GM23338 (cell line): ENCODE measurements around the gene ELMOD2. TPM values are rescaled to one million over a fixed set of nuclear protein-coding genes. Genes with fewer than 3 reads are reported as not detected.

Source experiments
- ATAC-seq: fragments of 200-7000 bp; cut with Tn5 transposase; 3 replicates; pipeline ENCODE4 v1.9.1; 2020
- DNase-seq: peaks from one replicate; pipeline ENCODE4 v3.0.0-alpha.2; 2015; ENCODE audit warnings: low spot score
- H2AFZ ChIP-seq: fragments of 200-600 bp; sonication (generic); 2 replicates; pipeline ENCODE4 v1.8.0; 2016; ENCODE audit warnings: antibody characterized with exemption, mild to moderate bottlenecking, moderate library complexity
- H3F3A ChIP-seq: fragments of 200-600 bp; sonication (generic); replicated peaks from 2 replicates; pipeline ENCODE4 v1.8.0; 2017; ENCODE audit warnings: antibody characterized with exemption, mixed run types, low read depth
- H3K27ac ChIP-seq: fragments of 200-600 bp; sonication (generic); 2 replicates; pipeline ENCODE4 v1.6.1; 2016; ENCODE audit warnings: low read depth
- H3K27me3 ChIP-seq: fragments of 200-600 bp; sonication (generic); 2 replicates; pipeline ENCODE4 v1.8.0; 2016; ENCODE audit warnings: mild to moderate bottlenecking, mixed run types, moderate library complexity; ENCODE audit not compliant: insufficient read depth
- H3K36me3 ChIP-seq: fragments of 200-600 bp; sonication (generic); 2 replicates; pipeline ENCODE4 v1.8.0; 2016; ENCODE audit warnings: mild to moderate bottlenecking; ENCODE audit not compliant: insufficient read depth
- H3K4me1 ChIP-seq: fragments of 200-600 bp; sonication (generic); 2 replicates; pipeline ENCODE4 v1.8.0; 2016; ENCODE audit warnings: mild to moderate bottlenecking, moderate library complexity; ENCODE audit not compliant: insufficient read depth
- H3K4me2 ChIP-seq: fragments of 200-600 bp; sonication (generic); 2 replicates; pipeline ENCODE4 v1.7.1; 2017; ENCODE audit warnings: mixed run types
- H3K4me3 ChIP-seq: fragments of 200-600 bp; sonication (generic); 2 replicates; pipeline ENCODE4 v1.6.1; 2016; ENCODE audit warnings: mixed run types
- H3K79me2 ChIP-seq: fragments of 200-600 bp; sonication (generic); replicated peaks from 2 replicates; pipeline ENCODE4 v1.8.0; 2017; ENCODE audit warnings: mild to moderate bottlenecking; ENCODE audit not compliant: insufficient read depth
- H3K9me2 ChIP-seq: fragments of 200-600 bp; sonication (generic); 2 replicates; pipeline ENCODE4 v1.8.0; 2017; ENCODE audit not compliant: insufficient read depth
- H4K20me1 ChIP-seq: fragments of 200-600 bp; sonication (generic); replicated peaks from 2 replicates; pipeline ENCODE4 v1.8.0; 2017; ENCODE audit warnings: mild to moderate bottlenecking; ENCODE audit not compliant: insufficient read depth
- H3K27ac Mint-ChIP-seq: 2 replicates; pipeline ENCODE4 v1.8.0; 2020; ENCODE audit warnings: inconsistent platforms, mild to moderate bottlenecking, moderate library complexity, mixed read lengths
- H3K27me3 Mint-ChIP-seq: 3 replicates; pipeline ENCODE4 v1.8.0; 2022; ENCODE audit warnings: low read depth, mild to moderate bottlenecking, moderate library complexity, mixed read lengths, inconsistent platforms; ENCODE audit not compliant: insufficient read depth, poor library complexity
- H3K36me3 Mint-ChIP-seq: 3 replicates; pipeline ENCODE4 v1.8.0; 2021; ENCODE audit warnings: low read depth, mild to moderate bottlenecking, inconsistent platforms, moderate library complexity, mixed read lengths
- H3K4me1 Mint-ChIP-seq: 3 replicates; pipeline ENCODE4 v1.8.0; 2020; ENCODE audit warnings: mild to moderate bottlenecking, inconsistent platforms, mixed read lengths
- H3K4me3 Mint-ChIP-seq: 3 replicates; pipeline ENCODE4 v1.8.0; 2021; ENCODE audit warnings: moderate library complexity, mild to moderate bottlenecking, inconsistent platforms, mixed read lengths
- H3K9me3 Mint-ChIP-seq: 3 replicates; pipeline ENCODE4 v1.8.0; 2020; ENCODE audit warnings: moderate library complexity, mild to moderate bottlenecking, inconsistent platforms, mixed read lengths
- CTCF ChIP-seq, 2 experiments: fragments of 200-600 bp in 1 of 2; sonication (generic) in 1 of 2; conservative IDR thresholded peaks; 2 replicates each; pipeline versions ENCODE4 v1.5.1 to v1.6.1; 2016 to 2017; ENCODE audit warnings: antibody characterized with exemption in 2 of 2, low read depth in 2 of 2, mild to moderate bottlenecking in 2 of 2, moderate library complexity in 1 of 2
- EZH2 ChIP-seq: fragments of 200-600 bp; sonication (generic); IDR thresholded peaks from one replicate; pipeline ENCODE4 v1.8.0; 2017; ENCODE audit warnings: antibody characterized with exemption, mild to moderate bottlenecking, low read depth; ENCODE audit not compliant: unreplicated experiment
- EZH2phosphoT487 ChIP-seq: fragments of 200-600 bp; sonication (generic); IDR thresholded peaks from one replicate; pipeline ENCODE4 v1.8.1; 2018; ENCODE audit warnings: antibody characterized with exemption; ENCODE audit not compliant: unreplicated experiment
- POLR2AphosphoS5 ChIP-seq: IDR thresholded peaks from 2 replicates; pipeline ENCODE4 v1.6.1; 2016; ENCODE audit warnings: antibody characterized with exemption, low read depth
- ZNF462 ChIP-seq: fragments of 250-450 bp; sonication (Bioruptor Pico); IDR thresholded peaks from 2 replicates; pipeline ENCODE4 v1.5.0; 2020; ENCODE audit warnings: mild to moderate bottlenecking, moderate library complexity
- polyA plus RNA-seq: library from polyadenylated mRNA; unstranded; fragments of >200 nt; fragmentation: Nextera tagmentation; extraction: Ambion mirVana; gene quantifications from 2 replicates; pipeline ENCODE4 v1.2.1, GENCODE V29; 2016
- total RNA-seq: library from RNA; depleted of rRNA; stranded (reverse); fragments of >200 nt; shearing (Covaris generic); gene quantifications from 2 replicates; pipeline ENCODE4 v1.2.3, GENCODE V29; 2014

The ELMOD2 gene
- total and polyA plus RNA-seq, 2 experiments from 2014 or later, result 17.9 to 28.9 TPM

GRCh38 chr4:140497405-140497746, 26.6 kb upstream of the ELMOD2 start (continued):
- TF ChIP-seq ZNF462, result no peak
- TF ChIP-seq CTCF (conservative IDR thresholded peaks at IDR 0.05; ENCODE audit: low read depth in 2 of 2), result no peak

DNA sequence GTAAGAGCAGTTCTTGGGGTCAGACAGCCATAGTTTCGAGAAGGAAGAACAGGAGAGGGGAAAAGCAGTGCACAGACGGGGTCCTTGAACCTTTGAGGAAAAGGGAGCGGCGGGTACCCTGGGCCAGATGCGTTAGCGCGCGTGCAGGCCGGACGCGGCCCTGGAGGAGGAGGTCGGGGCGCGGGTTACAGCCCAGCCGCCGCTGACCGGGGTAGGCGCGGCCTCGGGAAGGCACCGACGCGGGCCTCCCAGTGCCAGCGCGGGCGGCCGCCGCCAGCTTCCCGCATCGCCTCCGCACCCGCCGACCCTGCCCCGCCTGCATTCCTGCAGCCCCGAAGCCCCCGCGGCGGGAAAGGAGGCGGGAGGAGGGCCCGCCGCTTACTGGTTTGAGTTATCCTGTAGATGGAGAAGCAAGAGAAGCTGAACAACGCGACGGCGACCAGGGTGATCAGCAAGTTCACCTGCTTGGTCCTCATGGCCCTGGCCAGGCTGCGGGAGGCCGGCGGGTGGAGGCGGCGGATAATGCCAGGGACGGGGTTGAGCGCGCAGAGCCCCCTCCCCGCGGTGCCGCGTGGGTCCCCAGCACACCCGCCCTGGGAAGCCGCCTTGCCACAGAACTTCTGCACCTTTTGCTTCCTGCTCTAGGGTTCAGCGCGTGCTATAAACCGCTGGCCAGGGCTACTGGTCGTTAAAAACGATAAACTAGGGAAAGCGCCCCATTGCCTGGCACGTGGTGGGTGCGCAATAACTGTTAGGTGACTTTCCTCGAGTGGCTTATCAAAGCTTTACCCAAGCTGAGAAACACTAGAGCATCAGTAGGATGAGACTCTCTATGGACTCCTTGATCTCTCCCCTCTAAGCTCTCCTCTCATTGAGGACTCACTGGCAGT, 26.0 kb upstream of the ELMOD2 start, which contains the start of gene MGAT4D:
MGAT4D (minus strand) TSS at position 547 of the 890 bp plus-strand sequence; CDS start at position 476, 71 bp downstream.
- Histone ChIP-seq H3K4me1 (peaks cover 6% of the 10 kb centered on the region), H3K4me3 (peak within 1 kb of the TSS; percentile 65), H3F3A (no peaks in the 10 kb centered on the region), H3K36me3 (no peaks in the 10 kb centered on the region), H2AFZ (peak within 1 kb of the TSS; percentile 100), H4K20me1 (no peaks in the 10 kb centered on the region), H3K27me3 (peaks cover 54% of the 10 kb centered on the region), H3K9me2 (no peaks in the 10 kb centered on the region), H3K4me2 (peak within 1 kb of the TSS; percentile 91), H3K79me2 (no peaks in the 10 kb centered on the region), H3K27ac (no peak within 1 kb of the TSS)
- Mint-ChIP-seq H3K27ac (no peak within 1 kb of the TSS), H3K4me3 (peak within 1 kb of the TSS; percentile 82), H3K4me1 (peaks cover 9% of the 10 kb centered on the region), H3K36me3 (no peaks in the 10 kb centered on the region), H3K27me3 (peaks cover 29% of the 10 kb centered on the region), H3K9me3 (no peaks in the 10 kb centered on the region)
- TF ChIP-seq POLR2AphosphoS5 (no peak), EZH2 (peak; percentile 53), EZH2phosphoT487 (peak; percentile 37)
- peak; percentile 97 for ATAC-seq
- DNase-seq, result peak; percentile 73
